ENCODE measurements around the gene MIF.
A peak's percentile ranks its signal among the peaks of the same experiment; 100 is the strongest.
"Not testable (repeated sequence)": the region's sequence is repeated elsewhere in the genome, so short reads cannot be mapped to it uniquely, and the experiment has no call there.

Gene MIF

DNA sequence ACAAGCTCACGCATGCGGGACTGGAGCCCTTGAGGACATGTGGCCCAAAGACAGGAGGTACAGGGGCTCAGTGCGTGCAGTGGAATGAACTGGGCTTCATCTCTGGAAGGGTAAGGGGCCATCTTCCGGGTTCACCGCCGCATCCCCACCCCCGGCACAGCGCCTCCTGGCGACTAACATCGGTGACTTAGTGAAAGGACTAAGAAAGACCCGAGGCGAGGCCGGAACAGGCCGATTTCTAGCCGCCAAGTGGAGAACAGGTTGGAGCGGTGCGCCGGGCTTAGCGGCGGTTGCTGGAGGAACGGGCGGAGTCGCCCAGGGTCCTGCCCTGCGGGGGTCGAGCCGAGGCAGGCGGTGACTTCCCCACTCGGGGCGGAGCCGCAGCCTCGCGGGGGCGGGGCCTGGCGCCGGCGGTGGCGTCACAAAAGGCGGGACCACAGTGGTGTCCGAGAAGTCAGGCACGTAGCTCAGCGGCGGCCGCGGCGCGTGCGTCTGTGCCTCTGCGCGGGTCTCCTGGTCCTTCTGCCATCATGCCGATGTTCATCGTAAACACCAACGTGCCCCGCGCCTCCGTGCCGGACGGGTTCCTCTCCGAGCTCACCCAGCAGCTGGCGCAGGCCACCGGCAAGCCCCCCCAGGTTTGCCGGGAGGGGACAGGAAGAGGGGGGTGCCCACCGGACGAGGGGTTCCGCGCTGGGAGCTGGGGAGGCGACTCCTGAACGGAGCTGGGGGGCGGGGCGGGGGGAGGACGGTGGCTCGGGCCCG, at the start of gene MIF:
TSS of gene MIF (plus strand) at position 439 of the 765 bp plus-strand sequence. CDS start at position 531, 92 bp downstream.
- DNase-seq (ENCODE audit: low read depth): peak; percentile 92

DNA sequence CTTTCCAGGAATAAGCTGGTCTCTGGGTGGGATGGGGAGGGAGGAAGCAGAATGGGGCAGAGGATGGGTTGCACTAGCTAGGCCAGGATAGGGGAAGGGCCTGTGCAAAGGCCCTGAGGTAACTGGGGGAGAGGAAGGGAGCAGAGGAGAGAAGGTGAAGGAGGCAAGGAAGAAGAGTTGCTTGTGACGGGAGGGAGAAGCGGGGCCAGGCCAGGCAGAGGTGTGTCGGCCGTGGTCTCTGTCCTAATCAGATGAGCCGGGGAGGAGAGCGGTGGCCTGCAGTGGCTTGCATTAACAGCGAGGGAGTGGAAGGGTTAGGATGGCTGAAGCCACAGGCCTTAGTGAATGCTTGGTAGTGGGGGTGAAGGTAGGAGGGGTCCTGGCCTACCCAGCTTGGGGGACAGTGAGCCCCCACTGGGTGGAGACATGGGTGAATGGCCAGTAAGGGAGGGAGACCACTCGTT, 49.4 kb upstream of the MIF start:
- no peak for DNase-seq (ENCODE audit: low read depth)

DNA sequence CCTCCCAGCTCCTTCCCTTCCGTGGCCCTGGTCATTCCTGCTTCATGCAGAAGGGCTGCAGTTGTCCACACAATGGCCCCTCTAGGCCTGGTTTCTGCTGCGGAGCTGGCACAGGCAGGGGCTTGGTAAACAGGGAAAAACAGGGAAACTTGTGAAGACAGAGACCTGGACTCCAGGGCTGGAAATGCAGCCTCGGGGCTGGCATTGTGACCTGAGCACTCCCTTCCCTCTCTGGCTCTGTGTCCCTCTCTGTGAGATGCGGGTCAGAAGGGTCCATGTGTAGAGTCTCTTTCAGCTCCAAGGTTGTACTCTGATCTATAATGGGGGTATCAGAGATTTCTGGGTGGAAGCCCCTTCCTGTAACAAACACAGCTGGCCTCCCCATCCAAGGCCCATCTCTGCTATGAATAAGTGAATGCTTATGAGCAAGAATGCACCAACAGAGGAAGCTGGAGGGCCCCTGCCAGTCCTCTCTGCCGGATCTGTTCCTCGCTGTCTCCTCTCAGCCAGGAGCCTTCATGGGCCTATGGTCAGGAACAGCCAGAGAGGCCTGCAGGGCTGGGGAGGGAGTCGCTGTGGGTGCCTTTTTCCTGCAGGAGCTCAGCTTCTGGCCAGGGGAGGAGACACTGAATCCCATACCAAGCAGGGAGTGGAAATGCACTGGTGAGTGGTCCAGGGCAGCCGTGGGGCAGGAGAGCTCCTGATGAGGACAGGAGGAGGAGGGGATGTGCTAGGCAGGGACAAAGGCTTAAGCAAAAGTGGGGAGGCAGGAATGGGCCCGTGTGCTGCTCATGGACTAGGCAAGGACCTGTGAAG, 48.7 kb upstream of the MIF start:
- no peak for DNase-seq (ENCODE audit: low read depth)

DNA sequence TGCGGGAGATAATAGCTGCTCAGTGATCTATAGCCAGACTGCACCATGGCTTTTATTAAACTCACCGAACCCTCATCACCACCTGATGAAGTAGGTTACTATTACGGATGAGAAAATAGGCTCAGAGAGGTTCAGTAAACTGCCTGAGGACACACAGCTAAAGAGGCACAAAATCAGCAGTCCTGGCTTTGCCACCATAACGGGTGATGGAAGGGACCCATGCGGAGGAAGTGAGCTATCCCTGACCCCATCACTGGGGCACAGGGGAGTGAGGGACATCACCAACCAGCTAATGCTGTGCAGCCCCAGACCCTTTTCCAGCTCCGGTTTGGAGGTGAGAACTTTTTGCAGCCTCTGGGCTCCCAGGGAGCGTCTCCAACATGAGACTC, 48.1 kb upstream of the MIF start:
- no peak for DNase-seq (ENCODE audit: low read depth)

DNA sequence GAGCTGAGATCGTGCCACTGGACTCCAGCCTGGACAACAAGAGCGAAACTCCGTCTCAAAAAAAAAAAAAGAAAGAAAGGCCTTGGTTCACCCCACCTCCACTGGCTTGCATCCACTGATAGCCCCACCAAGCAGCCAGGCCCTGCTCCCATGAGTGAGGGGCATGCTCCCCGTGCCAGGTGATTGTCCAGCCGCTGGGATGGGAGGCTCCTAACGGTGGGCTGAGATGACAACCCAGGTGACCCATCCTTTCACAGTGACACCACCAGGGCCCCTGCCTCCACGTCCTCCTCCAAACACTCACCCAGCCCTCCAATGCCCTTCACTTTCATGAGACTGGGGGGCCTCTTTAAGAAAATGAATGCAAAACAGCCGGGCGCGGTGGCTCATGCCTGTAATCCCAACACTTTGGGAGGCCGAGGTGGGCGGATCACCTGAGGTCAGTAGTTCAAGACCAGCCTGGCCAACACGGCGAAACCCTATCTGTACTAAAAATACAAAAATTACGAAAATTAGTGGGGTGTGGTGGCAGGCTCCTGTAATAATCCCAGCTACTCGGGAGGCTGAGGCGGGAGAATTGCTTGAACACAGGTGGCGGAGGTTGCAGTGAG, 46.8 kb upstream of the MIF start:
- no peak for DNase-seq (ENCODE audit: low read depth)

DNA sequence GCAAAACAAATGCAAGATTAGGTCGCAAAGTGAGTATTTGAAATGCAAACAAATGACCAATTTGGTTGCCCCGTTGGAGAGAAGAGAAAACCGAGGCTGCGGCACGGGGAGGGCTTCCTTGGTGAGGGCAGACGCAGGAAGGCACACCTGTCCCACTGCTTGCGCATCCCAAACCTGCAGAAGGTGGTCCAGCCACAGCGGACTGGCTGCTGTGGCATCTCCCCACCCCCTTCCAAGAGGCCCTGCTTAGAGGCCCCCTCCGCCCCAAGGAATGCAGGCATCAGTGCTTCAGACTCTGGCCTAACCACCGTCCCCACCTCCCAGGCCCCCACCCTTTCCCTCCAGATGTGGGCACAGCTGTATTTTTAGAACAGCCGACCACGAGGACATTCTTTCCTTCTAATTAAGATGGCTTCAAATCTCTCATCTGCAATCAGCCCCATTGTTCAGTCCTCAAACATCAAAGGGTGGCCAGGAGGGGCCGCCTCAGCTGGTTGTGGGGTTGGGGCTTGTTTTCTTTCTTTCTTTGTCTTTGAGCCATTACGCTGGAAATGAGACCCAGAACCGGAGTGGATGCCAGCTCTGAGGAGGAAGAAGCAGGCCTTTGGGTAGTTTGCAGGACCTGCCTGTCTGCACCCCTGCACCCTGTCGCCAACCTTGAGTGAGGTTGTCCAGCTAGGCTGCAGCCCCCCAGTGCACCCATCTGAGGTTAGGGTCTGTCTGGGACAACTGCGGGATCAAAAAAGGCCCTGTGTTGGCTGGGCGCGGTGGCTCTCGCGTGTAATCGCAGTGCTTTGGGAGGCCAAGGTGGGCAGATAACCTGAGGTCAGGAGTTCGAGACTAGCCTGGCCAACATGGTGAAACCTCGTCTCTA, 46.0 kb upstream of the MIF start:
- DNase-seq (ENCODE audit: low read depth): no peak

DNA sequence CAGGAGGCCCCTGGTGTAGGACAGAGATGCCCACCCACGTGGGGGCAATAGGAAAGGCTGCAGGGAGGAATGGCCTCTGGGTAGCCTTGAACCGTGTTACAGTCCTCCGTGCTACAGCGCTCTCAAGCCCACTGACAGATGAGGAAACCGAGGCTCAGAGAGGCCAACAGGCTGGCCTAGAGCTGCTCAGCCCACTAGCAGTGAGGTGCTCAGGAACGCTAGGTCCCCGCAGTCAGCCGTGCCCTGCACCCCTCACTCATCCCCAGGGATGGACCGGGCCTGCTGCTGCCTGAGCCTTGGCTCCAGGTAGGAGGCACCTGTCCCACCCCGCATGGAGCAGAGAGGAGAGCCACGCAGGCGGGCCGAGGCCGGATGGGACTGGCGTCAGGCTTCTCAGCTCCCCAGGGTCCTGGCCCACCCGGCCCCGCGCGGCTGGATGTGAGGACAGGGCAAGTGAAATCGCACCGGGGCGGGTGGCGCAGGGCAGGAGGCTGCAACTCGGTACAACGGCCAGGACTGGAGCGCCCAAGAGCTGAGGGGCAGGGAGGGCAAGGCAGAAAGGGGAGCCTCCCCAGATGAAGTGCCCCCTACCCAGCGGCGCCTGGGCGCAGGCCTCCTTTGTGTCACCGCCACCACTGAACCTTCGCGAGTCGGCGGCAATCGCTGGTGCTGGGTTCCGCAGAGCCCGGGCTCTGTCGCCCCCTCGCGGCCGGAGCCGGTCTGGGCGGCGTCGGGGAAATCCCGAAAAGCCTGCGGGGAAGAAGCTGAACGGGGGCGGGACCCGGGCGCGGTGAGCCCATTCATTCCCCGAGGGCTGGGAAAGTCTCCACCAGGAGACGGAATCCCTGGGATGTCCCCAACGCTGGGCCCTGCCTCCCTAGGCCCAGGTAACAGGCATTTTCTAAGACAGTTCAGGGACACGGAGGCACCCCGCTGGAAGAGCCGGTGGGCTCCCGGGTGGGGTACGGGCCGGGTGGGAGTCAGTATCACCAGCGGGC, 44.9 kb upstream of the MIF start:
- DNase-seq (ENCODE audit: low read depth): peak; percentile 49

DNA sequence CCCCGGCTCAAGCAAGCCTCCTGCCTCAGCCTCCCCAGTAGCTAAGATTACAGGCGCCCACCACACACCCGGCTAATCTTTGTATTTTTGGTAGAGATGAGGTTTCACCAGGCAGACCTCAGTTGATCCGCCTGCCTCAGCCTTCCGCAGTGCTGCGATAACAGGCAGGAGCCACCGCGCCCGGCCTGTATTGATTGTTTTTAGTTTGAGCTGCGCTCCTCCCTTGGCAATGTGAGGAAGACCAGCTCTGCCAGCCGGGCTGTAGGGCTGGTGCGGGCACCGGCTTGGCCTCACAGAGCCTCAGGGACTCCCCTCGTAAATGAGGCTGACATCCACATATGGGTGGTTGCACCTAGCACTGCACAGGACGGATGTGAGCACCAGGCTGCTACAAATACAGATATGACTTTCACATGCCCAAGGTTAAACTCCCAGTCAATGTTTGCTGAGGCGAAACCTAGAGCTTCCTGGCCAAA, 44.0 kb upstream of the MIF start:
- no peak for DNase-seq (ENCODE audit: low read depth)

DNA sequence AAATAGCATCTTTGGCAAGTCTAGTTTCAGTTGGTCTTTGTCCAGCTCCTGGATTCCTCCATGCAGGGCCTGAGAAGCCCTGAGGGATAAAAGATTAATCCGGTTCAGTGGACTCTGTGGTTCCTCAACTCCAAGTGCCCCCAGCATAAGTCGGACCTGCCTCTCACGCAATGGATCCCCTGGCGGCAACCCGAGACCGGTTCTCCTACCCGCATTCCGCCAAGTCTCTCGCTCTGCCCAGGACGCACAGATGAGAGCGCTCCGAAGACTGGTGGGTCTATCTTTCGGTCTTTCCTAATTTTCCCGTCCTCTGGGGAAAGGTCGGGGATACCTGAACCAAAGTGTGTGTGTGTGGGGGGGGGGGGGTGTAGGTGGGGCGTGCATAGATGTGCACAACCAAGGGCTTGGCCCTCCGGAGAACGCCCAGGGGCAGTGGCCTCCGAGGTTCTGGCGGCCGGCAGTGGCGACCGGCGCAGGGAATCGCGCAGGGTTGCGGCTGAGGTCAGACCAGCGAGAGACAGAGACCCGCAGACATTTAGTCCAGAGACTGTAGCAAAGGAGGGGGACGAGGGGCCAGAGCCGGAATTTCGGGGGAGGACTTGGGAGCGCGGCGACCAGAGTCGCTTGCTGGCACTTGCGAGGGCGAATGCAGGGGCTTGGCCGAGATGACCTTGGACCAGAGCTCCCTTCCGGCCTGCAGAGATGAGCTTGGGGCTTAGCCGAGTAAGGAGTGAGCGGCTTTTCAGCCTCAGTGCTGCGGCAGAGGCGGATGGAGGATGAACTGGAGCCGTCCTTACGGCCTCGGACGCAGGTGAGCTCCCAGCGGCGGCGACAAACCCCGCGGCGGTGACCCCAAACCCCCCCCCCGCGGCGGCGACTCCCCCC, 37.2 kb upstream of the MIF start:
- DNase-seq (ENCODE audit: low read depth): peak; percentile 41

DNA sequence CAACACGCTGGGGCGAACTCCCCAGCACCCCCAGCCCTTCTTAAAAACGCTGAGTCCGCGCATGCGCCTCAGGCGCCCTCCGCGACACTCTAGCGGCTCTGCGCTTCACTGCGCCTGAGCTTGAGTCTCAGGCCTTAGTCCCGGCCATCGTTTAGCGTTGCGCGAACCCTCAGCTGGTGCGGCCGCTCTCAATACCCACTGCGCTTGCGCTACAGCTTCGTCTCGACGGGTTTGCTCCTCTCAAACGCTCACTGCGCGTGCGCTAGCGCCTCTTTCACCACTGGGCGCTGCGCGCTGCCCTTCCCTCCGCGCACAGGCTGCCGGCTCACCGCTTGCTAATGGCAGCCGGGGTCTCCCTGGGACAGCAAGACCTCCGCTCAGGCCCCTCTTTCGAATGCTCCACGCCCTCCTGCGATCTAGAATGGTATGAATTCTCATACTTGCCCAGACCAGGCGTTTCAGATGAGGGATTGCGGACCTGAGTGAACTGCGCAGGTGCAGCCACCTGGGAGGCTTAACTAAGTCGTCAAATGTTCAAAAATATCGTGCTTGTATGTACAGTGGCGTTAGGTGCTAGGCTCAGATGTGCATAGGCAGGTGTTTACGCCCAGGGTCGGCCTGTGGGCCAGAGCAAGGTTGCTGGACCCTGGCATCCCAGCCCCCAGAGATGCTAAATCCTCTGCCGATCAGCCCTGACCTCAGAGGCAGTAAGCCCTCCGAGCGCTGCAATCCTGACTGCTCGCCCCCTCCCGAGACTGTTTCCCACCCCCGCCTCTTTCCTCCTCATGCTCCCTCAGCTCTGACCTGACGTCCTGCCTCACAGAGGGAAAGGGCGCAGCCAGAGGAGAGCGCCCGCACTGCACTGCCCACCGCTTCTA, 36.3 kb upstream of the MIF start, which contains the start of gene SLC2A11:
TSS of gene SLC2A11 (plus strand) at position 270 of the 878 bp plus-strand sequence. CDS start at position 395, 125 bp downstream.
- DNase-seq (ENCODE audit: low read depth): peak; percentile 94

DNA sequence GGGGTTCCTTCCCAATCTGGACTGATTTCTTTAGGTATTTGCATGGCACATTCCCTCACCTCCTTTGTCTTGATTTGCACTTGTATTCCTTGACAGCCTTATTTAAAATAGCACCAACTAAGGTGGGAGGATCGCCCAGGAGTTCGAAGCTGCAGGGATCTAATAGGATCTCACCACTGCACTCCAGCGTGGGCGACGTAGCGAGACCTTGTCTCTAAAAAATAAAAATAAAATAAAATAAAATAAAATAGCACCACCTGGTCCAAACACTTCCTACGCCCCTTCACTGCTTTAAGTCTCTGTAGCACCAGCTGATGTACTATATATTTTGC, 35.7 kb upstream of the MIF start:
- no peak for DNase-seq (ENCODE audit: low read depth)

DNA sequence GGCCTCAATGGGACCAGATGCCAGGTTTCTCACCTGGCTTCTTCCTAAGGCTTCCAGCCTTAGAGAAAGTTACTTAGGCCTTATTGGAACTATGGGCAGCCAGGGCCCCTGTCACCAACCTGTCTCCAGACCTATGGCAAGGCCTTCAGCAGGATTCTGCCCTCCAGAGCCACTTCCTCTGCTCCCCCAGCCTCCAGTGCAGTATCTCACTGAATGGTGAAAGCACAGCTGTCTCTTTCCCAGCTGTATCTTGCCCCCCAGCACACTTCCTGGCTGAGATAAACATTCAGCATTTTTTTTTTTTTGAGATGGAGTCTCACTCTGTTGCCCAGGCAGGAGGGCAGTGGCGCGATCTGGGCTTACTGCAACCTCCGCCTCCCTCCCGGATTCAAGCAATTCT, 35.0 kb upstream of the MIF start:
- no peak for DNase-seq (ENCODE audit: low read depth)

DNA sequence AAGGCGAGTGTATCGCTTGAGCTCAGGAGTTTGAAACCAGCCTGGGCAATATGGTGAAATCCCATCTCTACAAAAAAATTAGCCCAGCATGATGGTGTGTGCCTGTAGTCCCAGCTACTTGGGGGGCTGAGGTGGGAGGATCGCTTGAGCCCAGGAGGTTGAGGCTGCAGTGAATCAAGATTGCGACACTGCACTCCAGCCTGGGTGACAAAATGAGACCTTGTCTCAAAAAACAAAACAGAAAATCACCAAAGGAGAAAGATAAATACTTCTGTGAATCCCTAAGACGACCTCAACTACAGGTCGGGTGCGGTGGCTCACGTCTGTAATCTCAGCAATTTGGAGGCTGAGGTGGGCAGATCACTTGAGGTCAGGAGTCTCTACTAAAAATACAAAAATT, 34.0 kb upstream of the MIF start:
- not testable (repeated sequence) for DNase-seq (ENCODE audit: low read depth)

DNA sequence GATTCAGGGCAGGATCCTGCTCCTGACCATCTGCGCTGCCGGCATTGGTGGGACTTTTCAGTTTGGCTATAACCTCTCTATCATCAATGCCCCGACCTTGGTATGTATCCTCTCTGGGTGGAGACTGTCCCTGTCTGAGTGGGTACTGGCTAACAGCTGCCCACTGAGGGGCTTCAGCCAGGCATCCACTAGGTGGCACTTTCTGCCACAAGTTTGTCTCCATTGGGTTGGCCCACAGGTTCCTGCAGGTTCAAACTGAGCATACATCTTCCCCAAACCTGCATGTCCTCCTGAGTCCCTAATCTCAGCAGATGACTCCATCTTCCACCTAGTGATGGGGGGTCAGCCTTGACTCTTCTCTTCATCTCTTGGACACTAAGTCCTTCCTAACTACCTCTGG, 32.1 kb upstream of the MIF start:
- DNase-seq (ENCODE audit: low read depth): peak; percentile 27

DNA sequence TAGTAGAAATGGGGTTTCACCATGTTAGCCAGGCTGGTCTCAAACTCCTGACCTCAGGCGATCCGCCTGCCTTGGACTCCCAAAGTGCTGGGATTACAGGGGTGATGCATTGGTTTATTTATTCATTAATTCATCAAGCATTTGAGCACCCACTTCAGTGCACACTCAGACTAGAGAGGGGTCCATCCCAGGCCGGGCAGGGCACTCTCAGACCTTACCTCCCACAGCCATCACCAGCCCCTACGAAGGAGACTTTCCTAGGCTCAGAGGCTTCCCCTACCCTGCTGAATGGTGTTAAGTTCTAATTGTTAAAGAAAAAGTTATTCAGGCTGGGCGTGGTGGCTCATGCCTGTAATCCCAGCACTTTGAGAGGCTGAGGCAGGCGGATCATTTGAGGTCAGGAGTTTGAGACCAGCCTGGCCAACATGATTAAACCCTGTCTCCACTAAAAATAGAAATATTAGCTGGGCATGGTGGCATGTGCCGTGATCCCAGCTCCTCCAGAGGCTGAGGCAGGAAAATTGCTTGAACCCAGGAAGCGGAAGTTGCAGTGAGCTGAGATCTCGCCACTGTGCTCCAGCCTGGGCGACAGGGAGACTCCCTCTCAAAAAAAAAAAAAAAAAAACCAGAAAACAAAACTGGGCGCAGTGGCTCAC, 29.6 kb upstream of the MIF start:
- DNase-seq (ENCODE audit: low read depth): not testable (repeated sequence)

DNA sequence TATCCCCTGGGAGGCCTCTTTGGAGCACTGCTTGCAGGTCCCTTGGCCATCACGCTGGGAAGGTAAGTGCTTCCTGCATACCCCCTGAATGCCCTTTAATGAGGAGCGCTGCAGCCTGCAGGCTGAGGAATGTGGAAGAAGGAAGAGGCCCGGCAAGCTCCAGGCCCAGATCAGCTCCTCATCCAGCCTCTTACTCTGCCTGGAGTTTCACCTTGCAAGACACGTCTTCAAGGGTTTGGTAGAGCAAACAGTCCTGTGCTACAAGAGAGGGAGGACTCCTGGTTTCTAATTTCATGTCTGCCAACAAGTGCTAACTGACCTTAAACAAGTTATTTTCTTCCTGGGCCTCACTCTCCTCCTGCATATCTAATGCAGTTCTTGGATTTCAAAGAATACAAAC, 25.6 kb upstream of the MIF start:
- DNase-seq (ENCODE audit: low read depth): no peak

DNA sequence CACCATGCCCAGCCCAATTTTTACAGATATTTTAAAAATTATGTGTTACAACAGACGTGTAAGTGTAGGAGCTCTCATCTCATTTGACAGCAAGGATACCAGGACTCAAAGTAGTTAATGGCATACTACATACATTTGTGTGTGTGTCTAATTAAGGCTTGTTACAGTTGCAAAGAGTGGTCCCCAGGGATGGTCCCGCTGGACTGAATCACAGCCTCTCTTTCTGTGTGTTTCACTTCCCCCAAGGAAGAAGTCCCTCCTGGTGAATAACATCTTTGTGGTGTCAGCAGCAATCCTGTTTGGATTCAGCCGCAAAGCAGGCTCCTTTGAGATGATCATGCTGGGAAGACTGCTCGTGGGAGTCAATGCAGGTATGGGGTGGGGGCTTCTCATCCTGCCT, 19.3 kb upstream of the MIF start:
- no peak for DNase-seq (ENCODE audit: low read depth)

DNA sequence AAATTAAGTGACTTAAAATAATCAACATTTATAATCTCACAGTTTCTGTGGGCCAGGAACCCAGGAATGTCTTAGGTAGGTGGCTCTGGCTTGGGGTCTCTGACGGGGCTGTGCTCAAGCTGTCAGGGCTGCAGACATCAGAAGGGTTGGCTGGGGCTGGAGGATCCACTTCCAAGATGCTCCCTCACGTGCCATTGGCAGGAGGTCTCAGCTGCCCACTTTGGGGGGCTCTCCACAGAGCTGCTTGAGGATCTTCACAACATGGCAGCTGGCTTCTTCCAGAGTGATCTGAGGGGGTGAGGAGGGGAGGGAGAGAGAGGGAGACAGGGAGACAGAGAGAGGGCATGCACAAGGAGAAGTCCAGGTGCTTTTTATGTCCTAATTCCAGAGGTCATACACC, 18.4 kb upstream of the MIF start:
- no peak for DNase-seq (ENCODE audit: low read depth)
